NCI-H1436 treated with DMSO at 0.1 percent for 48 hours (cell line): Measurements from ENCODE around the gene PITX2.

Experiments
- DNase-seq: peaks from one replicate; lab custom pipeline; 2025; lab: John Stamatoyannopoulos, UW

The PITX2 gene

DNA sequence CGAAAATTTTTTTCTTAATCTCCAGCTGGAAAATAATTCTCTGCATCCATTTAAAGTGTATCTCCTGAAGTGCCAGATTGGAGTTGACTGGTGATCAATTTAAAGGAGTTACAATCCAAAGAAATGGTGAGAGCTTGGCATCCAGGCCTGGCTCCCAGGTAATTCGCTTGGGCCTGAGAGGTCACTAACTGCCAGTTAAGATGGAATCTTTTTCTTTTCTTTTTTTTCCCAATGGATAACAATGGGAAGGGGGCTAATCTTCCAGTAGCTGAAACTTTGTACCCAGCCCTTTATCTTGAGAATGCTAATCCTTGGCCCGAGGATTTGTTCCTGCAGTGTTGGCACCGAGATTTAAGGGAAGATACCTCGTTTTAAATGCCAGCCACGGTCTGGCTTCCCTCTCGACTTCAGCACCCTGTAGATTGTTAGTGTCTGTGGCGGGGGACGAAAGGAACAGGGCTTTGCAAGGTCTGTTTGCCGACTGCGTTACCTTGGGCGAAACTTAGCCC, 13.3 kb upstream of the PITX2 start:
- no peak for DNase-seq

- DNase-seq: no peak
These were observed 12.4 kb upstream of the PITX2 start for GRCh38 chr4:110635163-110635865.

DNA sequence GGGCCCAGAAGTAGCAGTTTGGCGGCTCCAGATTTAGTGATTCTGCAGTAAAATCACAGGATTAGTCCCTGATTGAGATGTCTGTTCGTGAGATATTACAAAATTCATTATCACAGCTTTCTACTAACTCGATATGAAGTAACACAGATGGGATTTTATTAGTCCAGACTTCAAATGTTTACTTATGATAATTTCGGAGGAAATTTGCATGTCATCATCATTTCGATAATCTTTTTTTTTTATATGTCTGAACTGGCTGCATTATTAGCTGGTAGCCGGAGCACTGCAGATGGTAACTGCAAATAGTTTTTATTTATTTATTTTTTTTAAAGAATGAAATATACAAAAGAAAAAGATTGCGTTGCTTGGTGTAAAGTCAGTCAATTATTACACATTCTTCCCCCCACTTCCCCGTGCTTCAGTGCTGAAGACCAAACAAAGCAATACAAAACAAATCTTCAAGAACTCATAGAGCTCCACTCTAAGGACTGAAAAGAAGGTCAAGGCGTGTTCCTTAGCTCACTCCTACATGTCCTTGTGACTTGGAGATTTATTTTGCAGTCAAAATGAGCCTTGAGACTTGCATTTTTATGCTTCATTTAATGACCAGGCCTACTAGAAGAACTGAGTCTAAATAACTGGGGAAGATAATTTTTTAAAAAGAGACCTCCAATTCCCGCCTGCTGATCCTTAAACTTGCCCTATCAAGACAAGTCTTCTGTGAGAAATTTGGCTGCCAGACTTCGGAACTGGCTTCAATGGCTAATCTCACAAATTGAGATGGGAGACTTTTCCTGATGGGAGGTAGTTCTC, 11.7 kb upstream of the PITX2 start:
- DNase-seq: no peak

DNA sequence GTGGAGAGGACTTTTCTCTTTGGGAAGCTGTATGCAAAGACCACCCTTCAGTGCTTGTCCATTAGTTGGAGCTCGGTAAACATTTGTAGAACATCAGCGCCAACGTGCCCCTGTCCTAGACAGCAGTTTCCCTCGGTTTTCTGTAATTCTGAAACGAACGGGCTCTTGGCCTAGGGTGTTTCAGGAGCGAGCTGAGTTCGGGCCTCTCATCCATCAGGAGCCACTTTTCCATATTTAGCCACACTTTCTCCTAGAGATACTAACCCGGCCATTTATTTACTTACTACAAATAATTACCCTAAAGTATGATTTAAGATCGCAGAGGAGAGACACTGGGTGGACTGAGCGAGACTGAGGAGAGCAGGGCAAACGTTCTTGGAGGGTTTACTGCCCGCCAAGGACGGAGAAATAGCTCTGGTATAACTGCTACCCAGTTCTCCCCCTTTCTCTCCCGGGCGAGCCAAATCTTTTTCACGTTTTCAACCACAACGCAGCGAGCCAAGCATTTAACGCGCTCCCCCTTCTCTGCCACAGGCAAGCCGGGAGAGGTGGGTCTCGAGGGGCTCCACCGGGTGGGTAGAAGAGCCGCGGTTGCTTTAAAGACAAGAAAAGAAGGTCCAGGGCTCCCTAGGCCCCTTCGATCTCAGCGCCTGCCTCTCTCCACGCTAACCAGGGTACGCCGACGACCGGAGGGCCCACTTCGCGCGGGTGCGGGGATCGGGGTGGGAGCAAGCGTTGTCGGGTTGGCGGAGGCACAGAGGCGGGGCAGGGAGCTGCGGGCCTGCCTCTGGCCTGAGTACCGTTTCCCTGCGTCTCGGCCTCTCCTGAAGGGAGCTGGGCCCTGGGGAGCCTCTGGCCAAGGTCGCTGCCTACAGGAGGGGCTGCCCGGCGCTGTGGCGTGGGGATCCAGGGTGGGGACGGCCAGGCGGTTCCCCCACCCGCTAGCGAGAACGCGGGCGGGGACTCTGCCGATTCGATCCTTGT, 10.8 kb upstream of the PITX2 start:
- no peak for DNase-seq

DNA sequence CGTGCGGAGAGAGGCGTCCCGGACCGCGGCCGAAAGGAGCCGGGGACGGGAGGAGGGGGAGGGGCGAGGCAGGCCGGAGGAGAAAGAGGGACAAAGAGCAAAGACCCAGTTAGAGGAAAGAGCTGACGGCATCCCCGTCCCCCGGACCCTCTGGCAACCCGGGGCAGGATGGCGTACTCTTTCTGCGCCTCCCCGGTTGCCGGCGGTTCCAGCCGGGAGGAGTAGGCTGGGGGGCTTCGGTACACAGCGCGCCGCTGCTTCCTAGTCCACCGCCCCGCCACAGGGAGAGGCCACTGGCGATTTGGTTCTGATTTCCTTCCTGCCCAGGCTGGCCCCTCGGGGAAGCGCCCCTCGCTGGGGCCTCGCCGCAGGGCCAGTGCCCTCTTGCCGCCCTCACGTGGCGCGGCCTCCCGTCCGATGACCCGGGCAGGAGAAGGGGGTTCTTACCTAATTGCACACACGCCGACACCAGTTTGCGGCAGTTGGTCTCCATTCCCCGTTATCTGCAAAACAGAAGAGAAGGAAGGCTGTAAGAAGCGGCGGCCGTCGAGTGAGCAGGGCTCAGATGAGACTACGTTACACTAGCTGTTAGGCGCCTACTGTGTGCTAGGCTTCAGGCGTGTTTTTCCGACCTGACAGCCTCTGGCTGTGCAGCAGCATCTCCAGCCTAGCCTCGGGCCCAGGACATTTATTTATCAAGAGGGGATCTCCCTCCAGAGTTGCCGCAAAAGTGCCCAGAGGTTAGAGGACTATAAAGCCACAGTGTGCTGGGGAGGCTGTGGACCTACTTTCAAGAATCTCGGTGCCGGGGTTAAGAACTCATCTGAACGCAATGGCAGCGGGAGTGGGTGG, 9.9 kb upstream of the PITX2 start:
- no peak for DNase-seq

DNA sequence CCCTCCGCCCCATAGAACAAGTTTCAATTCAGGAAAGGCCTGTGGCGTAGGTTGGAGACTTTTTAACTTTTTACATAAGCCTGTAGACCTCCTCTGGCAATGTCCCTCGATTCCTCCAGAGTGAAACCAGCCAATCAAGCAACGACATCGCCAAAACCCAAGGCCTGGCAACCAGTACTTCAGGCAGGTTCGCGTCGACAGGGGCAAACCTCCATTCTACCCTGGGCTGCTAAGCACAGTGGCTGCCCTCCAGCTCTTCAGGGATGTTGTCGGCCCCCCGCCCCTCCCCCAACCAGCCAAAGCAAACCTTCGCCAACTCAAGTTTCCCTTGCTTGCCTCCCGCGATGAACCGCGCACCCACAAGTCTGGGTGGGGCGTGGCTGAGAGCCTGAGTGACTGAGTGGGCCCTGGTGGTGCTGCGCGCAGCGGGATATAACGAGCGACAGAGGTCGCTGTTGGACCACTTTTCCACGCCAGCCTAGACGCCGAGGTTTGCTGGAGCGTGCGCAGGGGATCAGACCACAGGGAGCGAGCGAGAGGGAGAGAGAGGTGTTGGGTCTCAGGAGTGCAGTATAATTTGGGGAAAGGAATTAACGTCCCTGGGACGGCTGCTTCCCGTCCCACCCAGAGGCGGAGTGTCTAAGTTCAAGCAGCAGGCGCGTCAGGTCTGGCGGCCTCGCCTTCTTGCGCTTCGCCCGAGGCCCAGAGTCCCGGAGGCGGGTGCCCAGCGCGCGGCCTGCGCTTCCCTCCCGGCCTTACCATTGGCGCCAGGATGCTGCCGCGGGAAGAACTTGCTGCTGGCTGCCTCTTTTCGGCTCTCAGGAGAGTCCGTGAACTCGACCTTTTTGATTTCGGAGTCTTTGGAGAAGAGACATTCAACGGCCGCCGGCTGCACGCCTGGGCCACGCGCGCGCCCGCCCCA, 9.0 kb upstream of the PITX2 start:
- no peak for DNase-seq

DNA sequence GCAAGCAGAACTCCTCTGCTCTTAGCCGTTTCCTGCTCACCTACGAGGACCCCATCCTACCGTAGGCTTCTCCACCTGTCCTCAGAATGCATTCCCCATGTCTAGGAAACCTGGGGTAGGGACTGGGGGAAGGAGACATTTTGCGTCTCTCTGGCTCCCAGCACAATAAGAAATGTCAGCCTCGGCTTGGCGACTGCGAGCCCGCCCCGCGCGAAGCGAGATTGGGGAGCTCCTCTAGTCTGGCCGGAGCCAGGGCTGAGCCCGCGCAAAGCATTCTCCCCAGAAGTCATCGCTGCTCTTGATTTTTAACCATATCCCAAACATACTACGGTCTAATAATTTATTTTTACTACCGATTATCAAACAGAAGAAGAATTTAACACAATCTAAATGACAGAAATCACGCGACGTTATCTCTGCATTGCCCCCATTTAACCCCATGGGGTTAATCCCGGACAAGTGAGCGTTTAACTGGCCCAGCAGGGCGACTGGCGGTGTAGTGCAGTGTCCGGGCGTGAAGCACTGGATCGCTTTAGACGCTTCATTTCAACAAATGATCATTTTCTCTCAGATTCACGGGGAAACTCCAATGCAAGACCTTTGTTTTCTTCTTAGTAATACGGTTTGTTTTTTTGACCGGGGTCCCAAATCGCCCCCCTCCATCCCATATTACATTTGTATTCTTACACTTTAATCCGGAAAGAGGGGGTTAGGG, 8.0 kb upstream of the PITX2 start:
- DNase-seq: no peak

- DNase-seq: no peak
These were observed 7.2 kb upstream of the PITX2 start for GRCh38 chr4:110629780-110630687.

- DNase-seq: no peak
These were observed 6.4 kb upstream of the PITX2 start for GRCh38 chr4:110629214-110629754.

- no peak for DNase-seq
These were observed 5.9 kb upstream of the PITX2 start for GRCh38 chr4:110628663-110629213.

DNA sequence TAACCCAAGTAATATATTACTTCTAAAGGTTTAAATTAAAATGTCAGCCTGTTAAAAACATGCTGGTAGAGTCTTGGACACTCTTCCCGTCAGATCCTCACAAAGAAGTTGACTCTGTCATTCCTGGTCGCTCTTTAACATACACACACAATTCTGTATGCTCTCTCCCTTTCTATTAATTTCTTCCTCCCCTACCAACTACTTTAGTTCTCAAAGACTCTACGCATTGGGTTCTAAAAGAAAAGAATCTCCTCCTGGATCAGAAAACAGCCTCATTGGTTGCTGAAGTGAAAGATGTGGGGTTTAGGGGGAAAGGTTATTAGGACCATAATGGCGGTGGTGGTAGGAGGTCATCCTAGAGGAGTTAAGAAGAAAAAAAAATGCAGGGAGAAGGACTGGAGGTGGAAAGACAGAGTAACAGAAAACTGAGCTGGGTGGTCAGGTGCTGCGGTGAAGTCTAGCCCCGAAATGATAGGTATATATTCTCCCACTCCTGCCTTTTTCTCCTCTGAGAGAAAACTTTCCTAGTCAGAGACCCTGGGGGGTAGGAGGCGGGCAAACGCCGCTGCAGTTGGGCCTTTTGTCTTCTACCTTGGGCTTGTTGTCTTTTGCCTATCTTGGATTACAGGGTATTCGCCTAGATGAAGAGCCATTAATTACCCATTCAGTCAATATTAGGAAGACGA, 5.2 kb upstream of the PITX2 start:
- no peak for DNase-seq

- no peak for DNase-seq
These were observed 3.8 kb upstream of the PITX2 start for GRCh38 chr4:110626532-110627153.

- DNase-seq: no peak
These were observed 2.8 kb upstream of the PITX2 start for GRCh38 chr4:110625576-110626257.

GRCh38 chr4:110624904-110625494, 2.1 kb upstream of the PITX2 start:
- DNase-seq: no peak

GRCh38 chr4:110624398-110624780, 1.5 kb upstream of the PITX2 start:
- no peak for DNase-seq
